Hepatocyte (in vitro differentiated cells): ENCODE measurements around the gene LGALS12. TPM values are rescaled to one million over a fixed set of nuclear protein-coding genes. Genes with fewer than 3 reads are reported as not detected.

Source experiments
- DNase-seq: peaks from one replicate; pipeline ENCODE4 v3.0.0-alpha.2; 2016; ENCODE audit warnings: low spot score
- H2AFZ ChIP-seq: fragments of 200-600 bp; sonication (generic); 2 replicates; pipeline ENCODE4 v1.6.0; 2016; ENCODE audit warnings: antibody characterized with exemption, mild to moderate bottlenecking
- H3K27ac ChIP-seq: fragments of 200-600 bp; sonication (generic); 2 replicates; pipeline ENCODE4 v1.5.1; 2016; ENCODE audit warnings: mild to moderate bottlenecking
- H3K27me3 ChIP-seq: fragments of 200-600 bp; sonication (generic); 2 replicates; pipeline ENCODE4 v1.6.1; 2016
- H3K36me3 ChIP-seq: fragments of 200-600 bp; sonication (generic); replicated peaks from 2 replicates; pipeline ENCODE4 v1.5.1; 2016; ENCODE audit warnings: low read depth; ENCODE audit not compliant: insufficient read depth
- H3K4me1 ChIP-seq: fragments of 200-600 bp; sonication (generic); 2 replicates; pipeline ENCODE4 v1.5.1; 2016; ENCODE audit warnings: mild to moderate bottlenecking, moderate library complexity; ENCODE audit not compliant: insufficient read depth
- H3K4me2 ChIP-seq: fragments of 200-600 bp; sonication (generic); 2 replicates; pipeline ENCODE4 v1.6.0; 2016
- H3K4me3 ChIP-seq: fragments of 200-600 bp; sonication (generic); 2 replicates; pipeline ENCODE4 v1.5.1; 2016; ENCODE audit warnings: mild to moderate bottlenecking
- H3K79me2 ChIP-seq: fragments of 200-600 bp; sonication (generic); 2 replicates; pipeline ENCODE4 v1.6.0; 2017; ENCODE audit warnings: mild to moderate bottlenecking
- H3K9me2 ChIP-seq: fragments of 200-600 bp; sonication (generic); replicated peaks from 2 replicates; pipeline ENCODE4 v1.6.0; 2017; ENCODE audit warnings: mild to moderate bottlenecking; ENCODE audit not compliant: insufficient read depth
- H3K9me3 ChIP-seq: fragments of 200-600 bp; sonication (generic); 2 replicates; pipeline ENCODE4 v1.5.1; 2016; ENCODE audit warnings: low read depth, mild to moderate bottlenecking
- H4K20me1 ChIP-seq: fragments of 200-600 bp; sonication (generic); 2 replicates; pipeline ENCODE4 v1.6.0; 2016; ENCODE audit warnings: mild to moderate bottlenecking; ENCODE audit not compliant: insufficient read depth, poor library complexity, severe bottlenecking
- CTCF ChIP-seq: fragments of 200-600 bp; sonication (generic); IDR thresholded peaks from 2 replicates; pipeline ENCODE4 v1.5.1; 2016; ENCODE audit warnings: antibody characterized with exemption, mild to moderate bottlenecking; ENCODE audit not compliant: poor library complexity
- EZH2 ChIP-seq: fragments of 200-600 bp; sonication (generic); IDR thresholded peaks from 2 replicates; pipeline ENCODE4 v1.6.1; 2016; ENCODE audit warnings: antibody characterized with exemption, mild to moderate bottlenecking, borderline replicate concordance
- EZH2phosphoT487 ChIP-seq: fragments of 200-600 bp; sonication (generic); IDR thresholded peaks from one replicate; pipeline ENCODE4 v1.6.1; 2018; ENCODE audit warnings: antibody characterized with exemption, mild to moderate bottlenecking, low read depth, moderate library complexity; ENCODE audit not compliant: unreplicated experiment, severe bottlenecking
- WGBS: methylation state at CpG from one replicate; pipeline ENCODE4 v1.1.6; 2016; ENCODE audit warnings: low lambda C conversion rate; ENCODE audit errors: missing lambda C conversion rate; 5-methylcytosine and 5-hydroxymethylcytosine counted together
- polyA plus RNA-seq: library from polyadenylated mRNA; unstranded; fragments of >200 nt; fragmentation: Nextera tagmentation; extraction: Ambion mirVana; gene quantifications from 2 replicates; pipeline ENCODE4 v1.2.1, GENCODE V29; 2016
- total RNA-seq: library from RNA; depleted of rRNA; stranded (reverse); fragments of >200 nt; gene quantifications from 2 replicates; pipeline ENCODE4 v1.2.3, GENCODE V29; 2014

The LGALS12 gene
- total and polyA plus RNA-seq, 2 experiments from 2014 or later = not detected

DNA sequence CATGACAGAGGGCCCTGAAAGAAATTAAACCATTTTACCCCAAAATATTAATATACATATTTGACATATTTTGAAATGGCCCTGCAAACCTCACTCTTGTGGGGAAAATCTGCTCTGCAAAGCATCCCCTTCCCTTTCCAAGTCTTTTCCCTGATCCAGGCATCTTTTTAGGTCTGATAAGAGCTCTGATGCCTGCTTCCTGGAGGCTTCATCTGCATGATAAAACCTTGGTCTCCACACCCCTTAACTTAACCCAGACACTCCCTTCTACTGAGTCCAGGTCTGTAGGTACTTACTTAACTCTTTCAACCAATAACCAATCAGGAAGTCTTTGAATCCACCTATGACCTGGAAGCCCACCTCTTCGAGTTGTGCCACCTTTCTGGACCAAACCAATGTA lies 1.8 kb upstream of the LGALS12 start:
- H3K79me2 ChIP-seq = no peaks in the 10 kb centered on the region
- 85% methylated on average over 1 of the region's 1 CpG for WGBS
- H4K20me1 ChIP-seq = no peaks in the 10 kb centered on the region
- H3K9me3 ChIP-seq = no peaks in the 10 kb centered on the region
- H3K36me3 ChIP-seq = no peaks in the 10 kb centered on the region
- no peak for TF ChIP-seq CTCF
- no peak for TF ChIP-seq EZH2phosphoT487
- no peak for TF ChIP-seq EZH2
- H3K4me1 ChIP-seq = peaks cover 5% of the 10 kb centered on the region
- no peak for DNase-seq
- no peak overlapping the region for H2AFZ ChIP-seq
- H3K4me3 ChIP-seq = no peak overlapping the region
- H3K4me2 ChIP-seq = no peak overlapping the region
- no peak overlapping the region for H3K27ac ChIP-seq
- no peaks in the 10 kb centered on the region for H3K9me2 ChIP-seq
- H3K27me3 ChIP-seq = no peaks in the 10 kb centered on the region

DNA sequence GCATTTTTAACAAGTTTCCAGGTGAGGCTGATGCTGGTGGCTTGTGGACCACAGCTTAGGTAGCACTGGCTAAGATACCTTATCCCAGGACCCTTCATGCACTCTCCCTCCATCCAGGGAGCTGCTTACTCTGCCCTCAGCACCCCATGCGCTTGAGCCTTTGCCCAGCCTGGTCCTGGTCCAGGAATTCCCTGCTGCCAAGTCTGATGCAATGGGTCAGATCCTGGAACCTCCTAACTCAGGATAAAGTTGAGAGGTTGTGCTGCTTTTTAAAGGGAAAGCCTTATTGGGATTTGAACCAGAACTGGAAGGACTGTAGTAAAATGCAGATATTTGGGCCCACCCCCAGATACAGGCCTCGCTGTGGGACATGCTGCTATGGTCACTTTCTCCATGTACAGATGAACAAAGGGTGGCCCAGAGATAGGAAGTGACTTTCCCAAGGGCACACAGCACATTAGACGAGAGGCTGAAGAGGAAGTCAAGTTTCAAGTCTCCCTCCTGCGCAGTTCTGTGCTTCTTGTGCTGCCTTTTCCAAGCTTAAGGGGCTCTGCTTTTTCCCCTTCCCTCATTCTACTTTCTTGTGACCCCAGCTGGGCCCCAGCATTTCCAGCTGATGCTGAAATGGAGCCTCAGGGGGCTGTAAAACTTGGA lies 824 bp upstream of the LGALS12 start:
- Histone ChIP-seq H3K27ac (no peak overlapping the region), H3K79me2 (no peaks in the 10 kb centered on the region), H3K9me3 (no peaks in the 10 kb centered on the region), H3K4me1 (peaks cover 5% of the 10 kb centered on the region), H3K9me2 (no peaks in the 10 kb centered on the region), H4K20me1 (no peaks in the 10 kb centered on the region), H3K27me3 (no peaks in the 10 kb centered on the region), H3K4me2 (no peak overlapping the region), H3K36me3 (no peaks in the 10 kb centered on the region), H2AFZ (no peak overlapping the region), H3K4me3 (no peak overlapping the region)
- WGBS = 97% methylated on average over 4 of the region's 4 CpGs
- no peak for TF ChIP-seq EZH2
- DNase-seq = no peak

DNA sequence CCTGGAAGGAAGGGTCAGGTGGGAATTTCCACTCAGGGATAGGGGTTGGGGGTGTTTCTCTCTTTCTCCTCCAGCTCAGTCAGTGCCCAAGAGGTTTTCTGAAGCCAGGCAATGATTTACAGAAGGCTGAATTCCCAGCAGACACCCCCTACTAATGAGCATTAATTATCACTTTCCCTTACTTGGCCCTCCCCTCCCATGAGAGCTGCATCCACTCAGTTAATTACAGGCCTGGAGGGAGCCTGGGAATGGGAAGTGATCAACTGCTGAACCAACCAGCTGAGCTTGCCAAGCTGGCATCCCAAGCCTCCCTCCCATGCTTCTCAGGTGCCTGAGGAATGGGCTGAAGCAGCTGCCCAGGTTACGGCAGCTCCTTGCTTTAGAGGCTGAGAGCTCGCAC lies 992 bp downstream of the LGALS12 start:
- H3K79me2 ChIP-seq = no peaks in the 10 kb centered on the region
- H3K9me2 ChIP-seq = no peaks in the 10 kb centered on the region
- WGBS = 100% methylated on average over 2 of the region's 2 CpGs

GRCh38 chr11:63507511-63507910 lies 1.6 kb downstream of the LGALS12 start:
- no peak for DNase-seq
- no peak overlapping the region for H2AFZ ChIP-seq
- TF ChIP-seq EZH2 (no peak), CTCF (no peak), EZH2phosphoT487 (no peak)
- H3K4me1 ChIP-seq = peaks cover 5% of the 10 kb centered on the region
- no peaks in the 10 kb centered on the region for H3K9me2 ChIP-seq
- no peaks in the 10 kb centered on the region for H3K79me2 ChIP-seq
- no peak overlapping the region for H3K27ac ChIP-seq
- 94% methylated on average over 2 of the region's 2 CpGs for WGBS
- H3K9me3 ChIP-seq = no peaks in the 10 kb centered on the region
- no peak overlapping the region for H3K4me3 ChIP-seq
- H3K27me3 ChIP-seq = no peaks in the 10 kb centered on the region
- no peaks in the 10 kb centered on the region for H4K20me1 ChIP-seq
- no peak overlapping the region for H3K4me2 ChIP-seq
- H3K36me3 ChIP-seq = no peaks in the 10 kb centered on the region

More for the DNA sequence above, 992 bp downstream of the LGALS12 start:
- Histone ChIP-seq H2AFZ (no peak overlapping the region), H3K4me2 (no peak overlapping the region), H3K4me3 (no peak overlapping the region), H3K27me3 (no peaks in the 10 kb centered on the region), H3K27ac (no peak overlapping the region), H3K36me3 (no peaks in the 10 kb centered on the region), H3K4me1 (peaks cover 5% of the 10 kb centered on the region), H4K20me1 (no peaks in the 10 kb centered on the region), H3K9me3 (no peaks in the 10 kb centered on the region)
- no peak for DNase-seq
- TF ChIP-seq EZH2phosphoT487 (no peak), CTCF (no peak), EZH2 (no peak)
